ENCODE results near the gene POU2F2.
A peak's percentile ranks its signal among the peaks of the same experiment; 100 is the strongest.

The POU2F2 gene

DNA sequence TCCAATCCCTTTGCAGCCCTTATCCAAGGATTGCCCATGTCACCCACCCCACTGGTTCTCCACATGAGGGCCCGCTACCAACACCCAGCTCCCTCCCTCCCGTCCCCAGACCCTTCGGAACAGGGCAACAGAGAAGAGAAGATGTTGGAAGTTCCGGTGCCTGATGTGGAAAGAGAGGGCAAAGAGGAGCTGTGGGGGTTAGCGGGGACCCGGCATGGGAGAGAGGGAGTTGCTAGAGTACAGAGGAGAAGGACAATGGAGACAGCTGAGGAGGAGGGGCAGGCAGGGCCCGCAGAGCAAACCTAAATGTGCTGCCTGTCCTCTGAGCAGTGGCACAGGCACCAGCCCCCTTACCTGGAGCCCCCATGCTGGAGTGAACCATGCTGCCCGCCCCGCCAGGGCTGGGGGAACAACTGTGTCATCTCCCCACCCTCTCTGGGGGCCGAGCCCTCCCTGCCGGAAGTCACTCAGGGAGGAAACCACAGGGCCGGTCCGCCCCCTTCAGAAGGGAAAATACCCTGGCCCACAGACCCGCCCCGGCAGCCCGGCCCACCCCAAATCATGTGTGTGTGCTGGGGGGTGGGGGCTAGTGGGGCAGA is at the start of gene POU2F2:
POU2F2 (minus strand) TSS at position 417 of the 599 bp plus-strand sequence; CDS start at position 382, 35 bp downstream.
- no peak for DNase-seq

DNA sequence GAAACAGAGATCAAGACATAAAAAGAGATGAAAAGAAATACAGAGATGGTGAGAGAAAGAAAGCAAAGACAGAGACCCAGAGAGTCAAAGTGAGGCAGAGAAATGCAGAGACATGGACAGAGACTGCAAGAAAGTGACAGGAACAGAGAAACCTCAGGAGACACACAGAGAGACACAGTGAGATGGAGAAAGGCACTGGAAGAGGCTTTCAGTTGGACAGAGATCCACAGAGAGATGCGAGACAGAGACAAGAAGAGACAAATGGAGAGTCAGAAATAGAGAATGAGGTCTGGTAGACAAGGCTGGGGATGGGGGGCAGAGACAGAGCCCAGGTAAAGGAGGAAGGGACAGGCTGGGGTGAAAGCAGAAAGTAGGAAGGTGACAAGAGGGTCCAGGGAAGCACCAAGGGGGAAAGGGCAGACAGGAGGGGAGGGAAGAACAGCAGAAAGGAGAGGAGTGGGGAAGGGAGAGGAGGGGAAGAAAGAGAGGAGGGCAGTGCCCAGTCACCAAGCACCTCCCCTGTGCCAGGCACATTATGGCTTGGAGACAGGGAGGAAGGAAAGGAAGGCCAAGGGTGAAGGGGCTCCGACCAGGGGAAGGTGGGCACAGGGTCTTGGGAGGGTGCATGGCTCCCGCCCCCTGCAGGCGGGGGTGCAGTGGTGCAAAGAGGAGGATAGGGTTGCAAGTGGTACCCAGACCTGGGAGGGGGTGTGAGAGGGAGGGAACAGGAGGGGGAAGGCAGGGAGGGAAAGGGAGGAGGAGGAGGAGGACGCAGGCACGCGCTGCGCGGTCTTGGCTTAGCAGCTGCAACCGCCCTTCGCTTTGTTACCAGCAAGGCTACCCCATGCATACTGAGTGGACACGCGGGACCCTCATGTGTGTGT is 46.8 kb upstream of the POU2F2 start:
- no peak for DNase-seq

DNA sequence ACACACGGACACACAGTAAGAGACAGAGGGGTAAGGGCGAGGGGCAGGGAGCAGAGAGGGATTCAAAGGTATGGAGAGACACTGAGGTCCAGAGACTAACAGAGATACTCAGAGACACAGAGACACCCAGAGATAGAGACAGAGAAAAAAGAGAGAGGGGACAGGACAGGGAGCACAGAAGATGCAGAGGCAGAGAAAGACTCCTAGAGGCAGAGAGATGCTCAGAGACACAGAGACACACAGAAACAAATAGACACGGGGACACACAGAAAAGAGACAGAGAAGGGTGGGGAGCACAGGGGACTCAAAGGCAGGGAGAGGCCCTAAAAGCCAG is 45.4 kb upstream of the POU2F2 start:
- no peak for DNase-seq

DNA sequence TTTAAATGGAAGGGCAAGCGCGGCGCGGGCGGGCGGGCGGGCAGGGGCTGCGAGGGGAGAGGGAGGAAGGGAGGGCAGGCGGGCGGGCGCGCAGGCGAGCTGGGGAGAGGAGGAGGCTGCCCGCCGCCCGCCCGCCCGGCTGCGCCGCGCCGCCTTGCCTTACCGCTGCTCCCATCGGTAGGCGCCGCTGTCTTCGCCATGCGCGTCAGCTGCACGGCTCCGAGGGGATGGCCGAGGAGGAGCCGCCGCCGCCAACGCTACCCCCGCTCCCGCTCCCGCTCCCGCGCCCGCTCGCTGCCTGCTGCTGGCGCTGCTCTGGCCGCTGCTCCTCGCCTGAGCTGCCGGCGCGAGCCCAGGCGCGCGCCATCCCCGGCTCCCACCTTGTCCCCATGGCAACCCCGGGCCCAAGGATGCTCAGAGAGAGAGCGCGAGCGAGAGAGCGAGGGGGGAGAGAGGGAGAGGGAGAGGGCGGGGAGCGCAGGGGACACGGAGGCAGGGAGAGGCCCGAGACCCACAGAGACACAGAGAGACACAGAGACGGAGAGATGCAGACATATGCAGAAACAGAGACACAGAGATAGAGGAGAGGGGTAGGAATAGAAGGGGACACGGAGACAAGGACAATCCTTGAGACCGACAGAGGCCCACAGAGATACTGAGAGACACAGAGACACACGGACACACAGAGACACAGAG is 44.9 kb upstream of the POU2F2 start:
- DNase-seq = peak; percentile 95

DNA sequence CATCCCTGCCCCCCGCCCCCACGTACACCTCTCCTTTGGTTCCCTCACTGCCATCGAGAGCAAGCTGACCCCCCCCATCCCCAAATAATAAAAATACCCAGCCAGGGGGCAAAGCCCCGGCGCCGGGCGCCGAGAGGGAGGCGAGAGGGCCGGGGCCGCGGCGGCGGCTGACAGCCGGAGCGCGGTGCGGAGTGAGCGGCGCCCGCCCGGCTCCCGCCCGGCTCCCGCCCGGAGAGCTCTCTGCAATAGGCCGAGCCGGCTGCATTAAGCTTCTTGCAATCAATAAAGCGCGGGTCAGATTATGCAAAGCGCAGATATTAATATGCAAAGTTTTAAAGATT is 44.4 kb upstream of the POU2F2 start:
- DNase-seq = no peak

DNA sequence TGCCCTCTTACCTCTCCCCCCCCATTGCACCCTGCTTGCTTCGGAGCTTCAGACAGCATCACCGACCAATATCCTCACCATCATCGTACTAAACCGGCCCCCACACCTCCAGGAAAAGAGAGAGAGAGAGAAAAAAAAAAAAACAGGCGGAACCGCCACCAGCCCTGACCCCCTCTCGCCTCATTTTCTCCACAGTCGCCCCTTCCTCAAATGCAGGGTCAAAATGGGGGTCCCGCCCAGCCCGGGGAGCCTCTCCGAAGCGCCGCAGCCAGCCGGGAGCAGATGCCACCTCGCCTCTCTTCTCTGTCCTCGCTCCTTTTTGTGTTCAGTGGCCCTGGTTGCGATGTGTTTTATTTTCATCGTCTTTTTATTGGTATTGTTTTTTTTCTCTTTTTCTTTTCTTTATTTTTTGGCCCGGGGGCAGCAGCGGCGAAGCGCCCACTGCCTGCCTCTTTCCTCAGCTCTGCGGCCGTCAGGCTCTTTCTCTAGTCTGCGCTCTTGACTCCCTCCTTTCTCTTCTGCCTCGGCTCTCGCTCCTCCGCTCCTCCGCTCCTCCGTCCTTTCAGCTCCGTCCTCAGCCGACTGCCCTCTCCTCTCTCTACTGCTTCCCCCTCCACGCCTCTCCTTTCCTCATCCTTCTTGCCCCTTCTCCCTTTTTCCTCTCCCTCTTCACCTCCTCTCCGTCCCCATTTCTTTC is 43.9 kb upstream of the POU2F2 start:
- no peak for DNase-seq

DNA sequence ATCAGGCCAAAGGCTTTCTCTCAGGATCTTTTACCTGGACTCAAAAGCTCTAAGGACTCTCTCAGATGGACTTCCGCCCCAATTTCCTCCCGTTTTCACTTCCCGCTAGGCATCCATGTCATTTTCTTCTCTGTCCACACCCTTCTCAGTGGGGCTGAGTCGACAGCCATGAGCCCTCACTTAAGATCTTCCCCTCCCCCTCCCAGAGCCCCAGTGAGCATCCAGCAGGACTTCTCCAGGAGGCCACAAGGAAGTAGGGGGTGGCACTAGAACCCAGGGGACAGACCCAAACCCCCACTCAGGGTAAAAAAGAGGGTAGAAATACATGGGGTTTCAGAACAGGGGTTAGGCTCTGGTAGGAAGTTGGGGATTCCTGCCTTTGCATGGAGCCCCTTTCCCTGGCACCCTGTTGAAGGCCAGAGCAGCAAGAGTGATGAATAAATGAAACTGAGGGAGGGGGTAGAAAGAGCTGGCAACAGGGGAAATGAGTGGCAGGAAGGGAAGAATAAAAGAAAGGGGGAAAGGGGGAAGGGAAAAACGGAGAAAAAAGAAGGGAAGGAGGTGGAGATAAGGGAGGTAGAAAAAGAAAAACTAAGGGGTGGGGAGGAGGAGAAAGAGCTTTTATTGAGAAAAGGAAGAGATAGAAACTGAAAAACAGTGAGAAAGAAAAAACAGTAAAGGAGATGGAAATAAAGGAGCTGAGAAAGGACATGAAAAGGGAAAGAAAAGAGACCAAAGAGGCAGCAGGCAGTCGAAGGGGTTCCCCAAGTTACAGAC is 42.9 kb upstream of the POU2F2 start:
- no peak for DNase-seq

DNA sequence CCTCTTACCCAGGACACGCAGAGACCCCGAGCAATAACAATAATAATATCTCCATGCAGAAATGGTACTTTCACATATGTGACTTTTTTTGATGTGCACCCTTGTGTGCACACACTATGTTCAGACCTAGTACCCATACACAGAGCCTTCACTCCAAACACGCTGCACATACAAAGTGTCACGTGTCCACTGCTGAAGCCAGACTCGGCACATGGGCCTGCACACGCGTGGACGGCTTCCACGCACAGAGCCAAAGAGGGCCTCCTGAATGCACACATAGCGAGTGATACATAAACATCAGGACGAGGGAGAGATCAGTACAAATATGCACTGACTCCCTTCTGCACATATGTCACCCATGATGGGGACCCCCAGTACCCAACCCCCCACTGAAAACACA is 41.9 kb upstream of the POU2F2 start:
- no peak for DNase-seq

DNA sequence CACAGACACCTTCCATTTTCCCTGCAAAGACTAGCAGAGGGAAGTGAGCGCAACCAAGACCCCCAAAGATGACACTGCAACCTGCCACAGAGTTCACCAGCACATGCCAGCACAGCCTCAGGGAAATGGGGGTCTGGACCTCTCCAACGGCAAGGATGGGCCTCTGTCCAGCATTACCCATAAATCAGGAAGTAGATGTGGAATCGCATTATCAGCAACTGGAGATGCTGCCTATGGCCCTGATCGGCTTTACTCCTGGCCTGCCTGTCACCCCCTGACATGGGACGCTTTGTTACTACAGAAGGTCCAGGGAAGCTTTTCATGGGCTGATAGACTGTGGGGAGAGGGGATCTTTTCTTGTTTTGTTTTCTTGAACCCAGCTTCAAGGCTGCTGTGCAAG is 41.4 kb upstream of the POU2F2 start:
- no peak for DNase-seq

DNA sequence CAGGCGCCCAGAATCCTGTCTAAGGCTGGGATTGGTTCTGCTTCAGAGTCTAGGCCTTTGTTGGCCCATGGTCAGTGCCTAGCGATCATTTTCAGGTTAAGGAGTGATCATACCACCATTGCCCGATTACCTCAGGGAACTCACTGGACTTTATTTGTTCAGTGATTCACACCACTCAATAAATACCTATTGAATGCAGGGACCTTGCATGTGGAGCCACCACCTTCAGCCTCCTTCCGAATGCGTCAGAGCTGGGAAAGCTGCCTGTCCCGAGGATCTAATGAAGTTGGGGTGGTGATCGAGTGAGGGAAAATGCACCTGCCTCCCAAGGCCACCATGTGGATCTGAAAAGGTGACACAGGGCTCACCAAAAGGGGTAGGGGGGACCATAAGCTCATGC is 40.0 kb upstream of the POU2F2 start:
- DNase-seq = no peak

DNA sequence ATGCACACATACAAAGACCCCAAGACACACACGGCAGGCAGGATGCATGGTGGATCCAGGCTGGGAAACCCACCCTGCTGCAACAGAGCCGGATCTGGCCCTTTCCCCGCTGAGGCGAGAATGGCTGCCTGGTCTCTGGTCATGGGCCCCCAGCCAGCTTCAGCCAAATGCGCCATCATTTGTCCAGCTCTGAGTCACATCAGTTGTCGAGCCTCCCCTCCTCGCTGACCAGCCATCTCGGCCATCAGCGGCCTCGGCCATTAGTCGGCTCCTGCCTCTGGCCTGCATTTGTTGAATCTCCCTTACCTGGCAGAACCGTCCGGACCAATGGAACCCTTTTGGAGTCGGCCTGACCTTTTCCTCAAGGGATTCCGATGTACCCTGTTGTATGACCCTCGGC is 38.5 kb upstream of the POU2F2 start:
- DNase-seq = no peak

DNA sequence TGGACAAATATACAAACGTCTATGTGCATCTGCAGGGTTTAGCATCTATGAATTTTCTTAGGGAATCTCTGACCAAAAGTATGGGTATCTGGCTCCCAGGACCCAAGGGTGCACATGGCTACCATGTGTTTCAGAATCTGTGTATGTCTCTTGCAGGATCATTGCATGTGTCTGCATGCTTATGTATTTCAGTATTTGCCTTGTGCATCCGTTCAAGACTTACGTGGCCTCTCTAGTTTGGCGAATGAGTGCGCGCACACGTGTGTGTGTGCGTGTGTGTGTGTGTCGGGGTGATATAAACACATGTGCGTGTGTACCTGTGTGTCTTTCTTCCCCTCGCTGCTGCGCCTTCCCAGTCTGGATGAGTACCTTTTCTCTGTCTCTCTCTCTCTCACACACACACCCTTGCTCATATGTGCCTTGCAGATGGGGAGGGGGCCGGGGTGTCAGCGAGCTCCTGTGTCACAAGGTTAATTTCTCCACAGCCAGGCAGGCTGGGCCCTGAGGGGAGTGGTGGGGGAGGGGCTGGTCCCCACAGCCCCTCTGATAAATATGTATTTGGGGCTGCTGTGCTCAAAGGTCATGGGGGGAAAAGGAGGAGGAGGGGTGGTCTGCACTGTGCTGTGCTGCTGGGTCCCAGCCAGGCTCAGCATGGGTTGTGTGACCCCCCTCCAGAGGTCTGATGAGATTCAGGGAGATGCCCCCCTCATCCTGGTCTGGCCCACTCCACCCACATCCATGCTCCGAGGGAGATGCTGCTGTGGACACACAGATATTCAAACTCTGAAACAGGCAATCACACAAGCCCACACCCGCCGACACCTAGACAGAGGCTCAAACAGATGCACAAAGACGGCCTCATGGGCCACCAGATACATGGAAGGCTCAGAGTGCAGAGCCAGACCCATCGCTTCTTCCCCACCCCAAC is 37.5 kb upstream of the POU2F2 start:
- DNase-seq = no peak

DNA sequence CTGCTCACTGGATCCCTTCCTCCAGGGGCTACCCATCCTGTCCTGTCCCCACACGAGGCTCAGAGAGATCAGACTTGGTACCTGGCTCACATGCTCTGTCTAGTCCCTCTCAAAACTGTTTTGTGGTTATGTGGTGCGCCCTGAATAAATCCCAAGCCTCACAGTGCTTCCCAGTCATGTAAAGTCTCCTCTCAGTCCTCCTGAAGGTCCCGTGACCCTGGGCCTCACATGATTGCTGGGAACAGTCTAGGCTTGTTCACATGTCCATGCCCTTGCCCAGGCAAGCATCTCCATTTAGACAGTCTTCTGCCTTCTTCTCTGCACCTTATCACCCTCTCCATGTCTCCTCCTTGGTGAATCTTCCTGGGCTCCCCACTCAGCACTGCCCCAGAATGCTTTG is 36.0 kb upstream of the POU2F2 start:
- no peak for DNase-seq

DNA sequence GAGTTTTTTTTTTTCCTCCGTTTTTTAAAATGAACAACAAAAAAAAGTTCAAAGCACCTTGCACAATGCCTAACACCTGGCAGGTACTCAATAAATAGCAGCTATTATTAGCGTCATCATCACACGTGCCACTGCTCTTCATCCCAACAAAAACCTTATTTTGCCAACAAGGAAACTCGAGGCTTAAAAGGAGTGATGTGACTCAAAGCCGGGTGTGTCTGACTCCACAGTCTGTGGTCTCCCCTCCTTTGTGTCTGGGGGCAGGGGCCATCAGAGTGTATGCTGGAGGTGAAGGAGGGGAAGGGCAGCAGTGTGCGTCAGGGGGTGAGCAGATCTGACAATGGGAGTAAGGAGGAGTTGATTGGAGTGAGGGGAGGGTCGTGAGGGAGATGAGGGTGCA is 34.1 kb upstream of the POU2F2 start:
- no peak for DNase-seq

DNA sequence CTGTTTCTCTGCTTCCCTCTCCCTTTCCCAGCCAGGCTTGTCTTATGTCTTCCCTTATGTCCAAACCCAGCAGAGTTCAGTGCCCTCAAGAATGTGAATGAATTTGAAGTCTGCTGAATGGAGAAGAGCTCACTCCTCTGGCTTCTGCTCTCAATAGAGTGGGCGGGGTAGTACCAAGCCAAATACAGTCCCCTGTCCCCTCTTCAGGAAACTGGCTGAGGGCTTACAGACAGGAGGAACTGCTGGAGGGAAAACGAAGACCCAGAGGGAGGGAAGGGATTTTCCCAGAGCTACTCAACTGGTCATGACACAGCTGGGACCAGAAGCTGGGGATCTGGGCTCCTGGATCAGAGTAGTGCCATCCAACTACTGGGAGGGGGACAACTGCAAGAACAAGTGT is 32.9 kb upstream of the POU2F2 start:
- no peak for DNase-seq

DNA sequence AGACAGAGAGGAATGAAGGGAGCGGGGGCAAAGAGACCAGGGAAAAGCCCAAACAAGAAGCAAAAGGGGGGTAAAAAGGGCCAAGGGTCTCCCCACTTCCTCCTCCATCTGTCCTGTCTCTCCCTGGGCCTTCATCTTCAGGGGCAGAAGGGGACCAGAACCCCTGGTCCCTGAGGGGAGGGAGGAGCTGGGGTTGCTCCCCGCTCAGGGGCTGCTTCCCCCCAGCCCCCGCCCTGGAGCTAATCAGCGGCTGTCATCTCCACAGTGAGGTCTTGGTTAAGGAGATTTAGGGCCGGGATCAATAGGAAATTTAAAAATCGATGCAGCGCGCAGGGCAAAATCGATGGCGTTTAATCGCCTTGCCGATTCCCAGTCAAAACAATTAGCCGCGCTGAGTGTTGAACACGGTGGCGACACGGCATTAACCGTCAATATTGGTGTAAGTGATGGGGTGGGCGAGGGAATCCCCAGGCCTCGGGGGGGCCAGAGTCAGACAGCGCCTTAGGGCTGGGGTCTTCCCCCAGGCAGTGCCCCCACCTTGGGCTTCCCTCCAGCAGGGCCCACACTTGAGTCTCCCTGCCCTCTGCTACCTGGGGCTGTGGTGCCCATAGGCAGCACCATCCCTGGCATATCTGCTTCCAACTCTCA is 29.5 kb upstream of the POU2F2 start:
- no peak for DNase-seq

DNA sequence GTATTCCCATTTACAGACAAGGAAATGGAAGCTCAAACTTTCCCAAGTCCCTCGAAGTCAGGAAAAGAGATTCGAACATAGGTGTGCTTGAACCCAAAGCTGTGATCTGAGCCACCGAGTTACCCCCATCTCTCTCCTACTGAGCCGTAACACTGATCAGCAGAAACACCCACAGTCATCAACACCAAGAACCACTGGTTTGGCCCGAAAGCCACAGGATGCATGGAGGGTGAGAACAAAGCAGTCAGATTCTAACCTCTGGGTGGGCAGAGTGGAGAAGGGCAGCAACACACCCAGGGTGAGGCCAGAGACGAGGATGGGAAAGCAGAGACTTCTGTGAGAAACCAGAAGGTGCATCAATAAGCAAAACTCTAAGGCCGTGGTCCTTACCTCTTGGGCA is 27.7 kb upstream of the POU2F2 start:
- DNase-seq = no peak

DNA sequence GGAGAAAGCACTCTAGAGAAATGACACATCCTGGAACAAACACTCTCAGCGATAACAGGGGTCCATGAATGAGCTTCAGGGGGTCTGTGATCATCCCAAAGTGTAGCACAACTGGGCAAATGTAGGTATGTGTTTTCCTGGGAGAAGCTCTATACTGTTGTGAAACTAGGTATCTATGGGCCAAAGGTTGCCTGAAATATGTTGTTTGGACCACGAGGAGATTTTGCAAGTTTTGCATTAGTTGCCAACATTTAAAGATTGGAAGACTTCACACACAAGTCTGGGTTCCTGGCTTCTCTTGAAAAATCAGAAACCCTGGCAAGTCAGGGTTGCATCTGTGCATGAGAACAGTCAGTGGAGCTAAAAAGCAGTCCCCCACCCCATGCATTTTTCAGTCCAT is 26.7 kb upstream of the POU2F2 start:
- no peak for DNase-seq

DNA sequence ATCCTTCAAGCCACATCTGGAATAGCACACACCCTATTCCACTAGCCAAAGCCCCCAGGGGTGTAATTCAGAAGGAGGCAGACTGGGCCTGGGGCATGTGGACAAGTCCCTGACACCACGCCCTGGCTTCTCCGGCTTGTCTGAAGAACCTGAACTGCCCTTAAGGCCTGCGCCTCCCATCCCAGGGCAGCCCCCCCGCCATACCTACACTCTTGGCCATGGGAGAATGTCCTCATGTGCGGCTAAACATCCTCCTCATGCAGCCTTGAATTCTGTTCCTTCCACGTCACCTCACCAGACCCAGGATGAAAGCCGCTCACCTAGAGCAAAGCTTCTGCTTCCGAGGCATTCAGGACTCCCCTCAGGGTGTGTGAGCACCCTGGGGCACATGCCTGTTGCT is 24.3 kb upstream of the POU2F2 start:
- DNase-seq = no peak

DNA sequence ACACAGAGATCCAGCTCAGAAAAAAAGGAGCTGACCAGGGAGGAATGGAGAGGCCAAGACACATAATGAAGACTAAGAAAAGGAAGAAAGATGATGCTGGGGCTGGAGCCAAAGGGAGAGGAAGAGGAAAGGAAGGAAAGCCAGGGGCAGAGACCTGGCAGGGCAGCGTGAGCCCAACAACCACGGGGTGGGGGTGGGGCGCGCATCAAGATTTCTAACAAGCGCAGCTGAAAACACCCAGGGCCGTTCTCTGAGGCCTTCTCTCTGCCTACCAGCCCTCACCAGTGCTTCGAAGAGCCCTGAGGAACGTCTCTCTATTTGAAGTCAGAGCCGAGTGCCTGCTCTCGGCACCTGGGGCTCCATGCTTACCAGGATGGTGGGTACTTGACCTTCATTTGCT is 23.6 kb upstream of the POU2F2 start:
- DNase-seq = no peak
